ENCODE data around the gene EIF4E2. TPM values are rescaled to one million over a fixed set of nuclear protein-coding genes. Genes with fewer than 3 reads are reported as not detected.

EIF4E2 gene
- total RNA-seq, 1 experiment from 2014 or later, result 76.6 TPM

DNA sequence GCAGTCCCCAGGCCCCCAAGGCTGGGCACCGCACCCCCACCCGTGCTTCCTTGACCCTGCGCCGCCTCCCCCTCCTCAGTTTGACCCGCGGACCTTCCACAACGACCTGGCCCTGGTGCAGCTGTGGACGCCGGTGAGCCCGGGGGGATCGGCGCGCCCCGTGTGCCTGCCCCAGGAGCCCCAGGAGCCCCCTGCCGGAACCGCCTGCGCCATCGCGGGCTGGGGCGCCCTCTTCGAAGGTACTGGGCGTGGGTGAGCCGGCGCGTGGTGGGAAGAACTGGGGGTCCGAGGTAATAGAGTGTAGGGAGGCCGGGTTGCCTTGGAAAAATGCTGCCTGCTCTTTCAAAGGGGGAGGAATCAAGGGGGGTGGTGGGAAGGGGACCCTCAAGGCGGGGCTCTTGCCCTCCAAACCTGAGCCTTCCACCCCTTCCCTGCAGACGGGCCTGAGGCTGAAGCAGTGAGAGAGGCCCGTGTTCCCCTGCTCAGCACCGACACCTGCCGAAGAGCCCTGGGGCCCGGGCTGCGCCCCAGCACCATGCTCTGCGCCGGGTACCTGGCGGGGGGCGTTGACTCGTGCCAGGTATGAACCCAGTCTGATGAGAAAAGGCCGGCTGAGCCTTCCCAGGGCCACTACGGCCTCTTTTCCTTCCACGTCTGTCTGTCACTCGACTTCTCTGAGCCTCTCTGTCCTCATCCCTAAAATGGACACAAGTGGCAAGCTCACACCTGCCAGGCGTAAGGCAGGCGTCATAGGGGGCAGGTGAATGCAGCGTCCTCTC is 27.7 kb upstream of the EIF4E2 start:
- Mint-ChIP-seq H3K27me3 (ENCODE audit: unreplicated experiment) (peaks cover 91% of the 10 kb centered on the region), H3K4me1 (ENCODE audit: low read depth, unreplicated experiment) (no peaks in the 10 kb centered on the region), H3K4me3 (ENCODE audit: low read depth, unreplicated experiment) (peak overlapping the region; percentile 40), H3K27ac (ENCODE audit: unreplicated experiment) (no peak overlapping the region), H3K36me3 (ENCODE audit: insufficient read depth, unreplicated experiment) (peaks cover 5% of the 10 kb centered on the region), H3K9me3 (ENCODE audit: low read depth, unreplicated experiment) (no peaks in the 10 kb centered on the region)
- CTCF ChIA-PET, result interaction anchor here (0.9 to 2.8 kb wide), 2 partner anchors 76 to 78 kb away, joined by 3 to 9 read pairs; no protein-coding TSS in a partner anchor
- no TSS peak for BruUV-seq (replicated peaks)
- intact Hi-C loops (cut with micrococcal nuclease; ENCODE audit: unreplicated experiment), result loop anchor here (5.0 kb wide), 2 partner anchors 71 to 616 kb away; no protein-coding TSS in a partner anchor
- no peak for DNase-seq
- no peak for TF ChIP-seq CTCF (IDR thresholded peaks at IDR 0.05; ENCODE audit: unreplicated experiment)

GRCh38 chr2:232523402-232523681 is 27.1 kb upstream of the EIF4E2 start:
- Mint-ChIP-seq H3K4me1 (ENCODE audit: low read depth, unreplicated experiment) (no peaks in the 10 kb centered on the region), H3K36me3 (ENCODE audit: insufficient read depth, unreplicated experiment) (peaks cover 5% of the 10 kb centered on the region), H3K4me3 (ENCODE audit: low read depth, unreplicated experiment) (peak overlapping the region; percentile 40), H3K27me3 (ENCODE audit: unreplicated experiment) (peaks cover 91% of the 10 kb centered on the region), H3K9me3 (ENCODE audit: low read depth, unreplicated experiment) (no peaks in the 10 kb centered on the region), H3K27ac (ENCODE audit: unreplicated experiment) (no peak overlapping the region)
- BruUV-seq (replicated peaks), result no TSS peak
- no peak for TF ChIP-seq CTCF (IDR thresholded peaks at IDR 0.05; ENCODE audit: unreplicated experiment)
- CTCF ChIA-PET, result interaction anchor here (0.9 to 2.8 kb wide), 2 partner anchors 77 to 79 kb away, joined by 3 to 9 read pairs; no protein-coding TSS in a partner anchor
- DNase-seq, result no peak
- intact Hi-C loops (cut with micrococcal nuclease; ENCODE audit: unreplicated experiment), result loop anchor here (5.0 kb wide), 2 partner anchors 71 to 616 kb away; no protein-coding TSS in a partner anchor

DNA sequence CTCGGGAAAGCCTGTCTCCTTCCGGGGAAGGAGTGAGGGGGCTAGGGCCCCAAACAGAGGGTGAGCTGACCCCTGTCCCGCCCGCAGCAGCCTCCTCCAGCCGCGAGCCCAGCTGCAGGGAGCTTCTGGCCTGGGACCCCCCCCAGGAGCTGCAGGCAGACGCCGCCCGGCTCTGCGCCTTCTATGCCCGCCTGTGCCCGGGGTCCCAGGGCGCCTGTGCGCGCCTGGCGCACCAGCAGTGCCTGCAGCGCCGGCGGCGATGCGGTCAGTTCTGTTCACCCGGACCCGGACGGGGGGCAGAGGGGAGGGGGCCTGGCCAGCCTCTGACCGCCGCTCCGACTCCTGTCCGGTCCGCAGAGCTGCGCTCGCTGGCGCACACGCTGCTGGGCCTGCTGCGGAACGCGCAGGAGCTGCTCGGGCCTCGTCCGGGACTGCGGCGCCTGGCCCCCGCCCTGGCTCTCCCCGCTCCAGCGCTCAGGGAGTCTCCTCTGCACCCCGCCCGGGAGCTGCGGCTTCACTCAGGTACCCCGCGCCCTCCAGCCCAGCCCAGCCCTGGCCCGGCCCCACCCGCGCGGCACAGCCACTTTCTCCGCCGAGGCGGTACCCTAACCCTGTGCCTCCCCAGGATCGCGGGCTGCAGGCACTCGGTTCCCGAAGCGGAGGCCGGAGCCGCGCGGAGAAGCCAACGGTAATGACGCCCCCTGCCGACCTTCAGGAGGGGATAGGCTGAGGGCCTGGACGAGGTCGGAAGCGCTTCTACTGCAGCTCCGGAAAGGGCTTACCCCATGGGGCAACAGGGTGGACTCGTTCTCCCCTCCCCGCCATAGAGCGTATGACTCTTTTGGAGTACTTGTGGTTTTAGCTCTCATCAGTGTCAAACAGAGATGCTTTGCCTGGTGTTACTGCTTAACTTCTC is 26.5 kb upstream of the EIF4E2 start:
- Mint-ChIP-seq H3K36me3 (ENCODE audit: insufficient read depth, unreplicated experiment) (peaks cover 5% of the 10 kb centered on the region), H3K9me3 (ENCODE audit: low read depth, unreplicated experiment) (no peaks in the 10 kb centered on the region), H3K27me3 (ENCODE audit: unreplicated experiment) (peaks cover 91% of the 10 kb centered on the region), H3K27ac (ENCODE audit: unreplicated experiment) (no peak overlapping the region), H3K4me1 (ENCODE audit: low read depth, unreplicated experiment) (no peaks in the 10 kb centered on the region), H3K4me3 (ENCODE audit: low read depth, unreplicated experiment) (peak overlapping the region; percentile 40)
- intact Hi-C loops (cut with micrococcal nuclease; ENCODE audit: unreplicated experiment), result loop anchor here (5.0 kb wide), 2 partner anchors 72 to 617 kb away; no protein-coding TSS in a partner anchor
- BruUV-seq (replicated peaks), result no TSS peak
- peak; percentile 70 for DNase-seq
- peak; percentile 27 for TF ChIP-seq CTCF (IDR thresholded peaks at IDR 0.05; ENCODE audit: unreplicated experiment)
- CTCF ChIA-PET, result interaction anchor here (0.6 to 2.8 kb wide), 3 partner anchors 77 to 646 kb away, joined by 3 to 9 read pairs (median 4); no protein-coding TSS in a partner anchor

DNA sequence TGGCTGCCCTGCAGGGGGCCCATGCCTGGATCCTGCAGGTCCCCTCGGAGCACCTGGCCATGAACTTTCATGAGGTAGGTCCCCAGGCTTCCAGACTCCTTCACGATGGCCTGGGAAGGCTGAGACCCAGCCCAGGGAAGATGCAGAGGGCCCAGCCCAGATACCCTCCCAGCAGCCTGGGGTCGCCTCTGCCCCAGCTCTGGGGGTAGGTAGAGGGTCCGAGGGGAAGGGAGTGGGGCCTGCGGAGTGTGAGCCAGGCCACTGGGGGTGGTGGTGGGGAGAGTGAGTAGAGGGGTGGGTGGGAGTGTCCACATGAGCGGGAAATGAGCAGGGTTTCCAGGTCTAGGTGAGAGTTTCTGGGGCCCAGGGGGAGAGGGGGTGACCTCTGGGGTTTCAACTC is 25.7 kb upstream of the EIF4E2 start:
- H3K27ac Mint-ChIP-seq (ENCODE audit: unreplicated experiment), result no peak overlapping the region
- intact Hi-C loops (cut with micrococcal nuclease; ENCODE audit: unreplicated experiment), result loop anchor here (5.0 kb wide), 2 partner anchors 72 to 617 kb away; no protein-coding TSS in a partner anchor
- no peaks in the 10 kb centered on the region for H3K9me3 Mint-ChIP-seq (ENCODE audit: low read depth, unreplicated experiment)
- H3K4me1 Mint-ChIP-seq (ENCODE audit: low read depth, unreplicated experiment), result no peaks in the 10 kb centered on the region
- peak overlapping the region; percentile 40 for H3K4me3 Mint-ChIP-seq (ENCODE audit: low read depth, unreplicated experiment)
- CTCF ChIA-PET, result no interaction called here
- peaks cover 5% of the 10 kb centered on the region for H3K36me3 Mint-ChIP-seq (ENCODE audit: insufficient read depth, unreplicated experiment)
- DNase-seq, result no peak
- H3K27me3 Mint-ChIP-seq (ENCODE audit: unreplicated experiment), result peaks cover 89% of the 10 kb centered on the region
- no TSS peak for BruUV-seq (replicated peaks)
- TF ChIP-seq CTCF (IDR thresholded peaks at IDR 0.05; ENCODE audit: unreplicated experiment), result no peak

Data from Calu3 (cell line).